ENCODE results near the gene LRP1B.

DNA sequence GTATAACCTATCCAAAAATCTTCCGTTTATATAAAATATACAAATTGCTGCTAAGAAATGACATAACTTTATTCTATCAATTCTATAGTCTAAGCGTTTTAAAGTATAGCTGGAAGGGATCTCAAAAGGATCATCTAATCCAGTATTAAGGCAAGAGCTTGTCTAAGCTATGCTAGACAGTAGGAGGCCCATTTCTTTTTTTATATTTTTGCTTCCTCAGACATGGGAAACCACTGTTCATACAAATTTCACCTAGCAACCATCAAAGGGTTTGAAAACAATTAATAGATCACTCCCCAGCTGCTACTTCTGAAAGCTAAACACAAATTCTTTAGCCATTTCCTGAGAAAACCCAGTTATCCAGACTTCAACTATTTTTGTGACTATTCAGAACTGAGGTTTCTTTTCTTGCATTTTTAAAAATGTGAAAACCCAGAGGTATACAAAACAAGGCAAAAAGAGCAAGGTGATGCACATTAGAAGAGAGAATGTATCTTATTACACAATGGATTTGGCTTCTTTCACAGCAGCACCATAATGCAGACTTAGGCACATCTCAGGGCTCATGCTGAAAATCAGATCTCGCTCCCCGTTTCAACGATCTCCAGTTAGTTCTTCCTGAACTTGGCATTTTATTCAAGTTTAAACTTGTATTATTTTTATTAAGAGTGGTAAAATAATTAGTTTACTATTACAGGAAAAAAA is 274.4 kb downstream of the LRP1B start:
- TF ChIP-seq POLR2AphosphoS5 (IDR thresholded peaks at IDR 0.05; ENCODE audit: low read depth, low read length) (no peak), POLR2A (IDR thresholded peaks at IDR 0.05; ENCODE audit: low read depth, low read length) (no peak), TAF1 (IDR thresholded peaks at IDR 0.05; ENCODE audit: borderline replicate concordance, low read depth, low read length) (no peak)
